GM12878 (cell line): ENCODE results near the gene INPP5D. TPM values are rescaled to one million over a fixed set of nuclear protein-coding genes. Genes with fewer than 3 reads are reported as not detected.

Source experiments
- ATAC-seq: fragments of 200-7000 bp; cut with Tn5 transposase; 3 replicates; pipeline ENCODE4 v1.9.1; 2020; ENCODE audit warnings: mild to moderate bottlenecking, moderate library complexity
- BruUV-seq: library from RNA; stranded (reverse); fragments of 400-500 nt; replicated peaks from 2 replicates; lab custom pipeline; 2021; lab: Mats Ljungman, UMichigan
- CTCF ChIA-PET: fragments of 300-600 bp; sonication (Branson Sonifier 250); formaldehyde crosslinking; extraction: SDS; loops from one replicate; lab custom pipeline; 2021; ENCODE audit warnings: inconsistent platforms; lab: Yijun Ruan, JAX
- POLR2A ChIA-PET: fragments of 350-600 bp; formaldehyde crosslinking; extraction: SDS; loops from one replicate; lab custom pipeline; 2021; ENCODE audit warnings: inconsistent platforms; lab: Charles Lee
- RAD21 ChIA-PET: fragments of 300-600 bp; sonication (Branson Sonifier 250); formaldehyde crosslinking; loops from one replicate; lab custom pipeline; 2023; ENCODE audit warnings: antibody characterized with exemption; ENCODE audit not compliant: unreplicated experiment; lab: Charles Lee
- SMC1A ChIA-PET: fragments of 300-600 bp; sonication (Branson Sonifier 250); formaldehyde crosslinking; loops from one replicate; lab custom pipeline; 2023; ENCODE audit not compliant: unreplicated experiment, uncharacterized antibody; lab: Charles Lee
- DNase-seq: peaks from one replicate; pipeline ENCODE4 v3.0.0-alpha.2; 2011; ENCODE audit warnings: low read depth, low spot score
- FAIRE-seq: peaks from 3 replicates; lab custom pipeline; 2011; peaks lifted over from hg19 to GRCh38; lab: Jason Lieb, UNC
- H2AFZ ChIP-seq: 2 replicates; pipeline ENCODE4 v1.6.0; 2011; ENCODE audit warnings: low read depth, low read length, control low read depth; ENCODE audit not compliant: control insufficient read depth
- H3K27ac ChIP-seq: 2 replicates; pipeline ENCODE4 v1.5.1; 2011; ENCODE audit warnings: control low read depth; ENCODE audit not compliant: control insufficient read depth, insufficient read depth
- H3K27me3 ChIP-seq, 2 experiments: replicated peaks in 1 of 2; 2 replicates each; pipeline versions ENCODE4 v1.6.0 to v1.6.1; 2011; ENCODE audit warnings: low read length in 1 of 2; ENCODE audit not compliant: control insufficient read depth in 2 of 2, insufficient read depth in 2 of 2
- H3K36me3 ChIP-seq, 2 experiments: 2 replicates each; pipeline ENCODE4 v1.5.1; 2011; ENCODE audit warnings: low read length in 1 of 2; ENCODE audit not compliant: control insufficient read depth in 2 of 2, insufficient read depth in 2 of 2
- H3K4me1 ChIP-seq: 2 replicates; pipeline ENCODE4 v1.6.1; 2011; ENCODE audit warnings: mild to moderate bottlenecking, low read length, moderate library complexity, mixed read lengths; ENCODE audit not compliant: control insufficient read depth, insufficient read depth
- H3K4me2 ChIP-seq: 2 replicates; pipeline ENCODE4 v1.6.0; 2011; ENCODE audit warnings: control low read depth; ENCODE audit not compliant: control insufficient read depth, insufficient read depth
- H3K4me3 ChIP-seq: fragments of 200-600 bp; sonication (generic); 2 replicates; pipeline ENCODE4 v1.5.1; 2016
- H3K79me2 ChIP-seq: 2 replicates; pipeline ENCODE4 v1.6.0; 2011; ENCODE audit warnings: low read length; ENCODE audit not compliant: control insufficient read depth, insufficient read depth
- H3K9ac ChIP-seq: 2 replicates; pipeline ENCODE4 v1.8.0; 2011; ENCODE audit warnings: low read length, control low read depth, mixed read lengths; ENCODE audit not compliant: control insufficient read depth, insufficient read depth
- H3K9me3 ChIP-seq: replicated peaks from 3 replicates; pipeline ENCODE4 v1.5.1; 2011; ENCODE audit warnings: mild to moderate bottlenecking, low read length; ENCODE audit not compliant: control insufficient read depth, insufficient read depth
- H4K20me1 ChIP-seq: 2 replicates; pipeline ENCODE4 v1.6.0; 2011; ENCODE audit not compliant: control insufficient read depth, insufficient read depth
- BACH1 ChIP-seq: fragments of 450-650 bp; IDR thresholded peaks from 2 replicates; pipeline ENCODE4 v1.6.1; 2017; ENCODE audit warnings: mild to moderate bottlenecking, borderline replicate concordance
- BRCA1 ChIP-seq: IDR thresholded peaks from 2 replicates; pipeline ENCODE4 v1.6.1; 2011; ENCODE audit warnings: low read depth, low read length, improper control_type of control experiment
- CBFB ChIP-seq: IDR thresholded peaks from 2 replicates; pipeline ENCODE4 v1.6.1; 2016; ENCODE audit warnings: antibody characterized with exemption, low read depth
- CHD2 ChIP-seq: IDR thresholded peaks from 2 replicates; pipeline ENCODE4 v1.6.1; 2011; ENCODE audit warnings: low read depth, low read length, improper control_type of control experiment, borderline replicate concordance
- EGR1 ChIP-seq, 2 experiments: IDR thresholded peaks; 1 replicate in 1 of 2; 2 replicates in 1 of 2; pipeline ENCODE4 v1.6.1; 2011 to 2012; ENCODE audit warnings: low read depth in 2 of 2, low read length in 2 of 2, borderline replicate concordance in 1 of 2, mild to moderate bottlenecking in 1 of 2, moderate library complexity in 1 of 2
- FOXK2 ChIP-seq: fragments of 450-650 bp; IDR thresholded peaks from 2 replicates; pipeline ENCODE4 v1.6.1; 2017; ENCODE audit warnings: mild to moderate bottlenecking, moderate library complexity
- HDGF ChIP-seq: fragments of 450-650 bp; IDR thresholded peaks from 2 replicates; pipeline ENCODE4 v1.6.1; 2016; ENCODE audit warnings: antibody characterized with exemption
- MYB ChIP-seq: fragments of 150-350 bp; IDR thresholded peaks from 2 replicates; pipeline ENCODE4 v1.6.1; 2014; ENCODE audit warnings: mild to moderate bottlenecking, low read depth, low read length, borderline replicate concordance
- MYC ChIP-seq: IDR thresholded peaks from 2 replicates; pipeline ENCODE4 v1.6.1; 2011; ENCODE audit warnings: mild to moderate bottlenecking, low read length, moderate library complexity, inconsistent platforms; ENCODE audit not compliant: insufficient read depth, insufficient replicate concordance, insufficient read length, severe bottlenecking
- NBN ChIP-seq: fragments of 450-650 bp; IDR thresholded peaks from 2 replicates; pipeline ENCODE4 v1.6.1; 2016
- NR2C1 ChIP-seq: fragments of 450-650 bp; IDR thresholded peaks from 2 replicates; pipeline ENCODE4 v1.6.1; 2017; ENCODE audit warnings: antibody characterized with exemption, mild to moderate bottlenecking, moderate library complexity
- POLR2A ChIP-seq: IDR thresholded peaks from 2 replicates; pipeline ENCODE4 v1.6.1; 2011; ENCODE audit warnings: low read depth, mild to moderate bottlenecking, low read length
- POU2F2 ChIP-seq: IDR thresholded peaks from 3 replicates; pipeline ENCODE4 v1.6.1; 2011; ENCODE audit warnings: low read depth, mild to moderate bottlenecking, low read length, borderline replicate concordance
- RAD21 ChIP-seq: IDR thresholded peaks from 2 replicates; pipeline ENCODE4 v1.6.1; 2011; ENCODE audit warnings: mild to moderate bottlenecking, low read depth, low read length, moderate library complexity; ENCODE audit not compliant: insufficient read depth
- SIX5 ChIP-seq: IDR thresholded peaks from 2 replicates; pipeline ENCODE4 v1.6.1; 2011; ENCODE audit warnings: mild to moderate bottlenecking, low read depth, low read length, moderate library complexity; ENCODE audit not compliant: severe bottlenecking
- SPI1 ChIP-seq: IDR thresholded peaks from 2 replicates; pipeline ENCODE4 v1.6.1; 2011; ENCODE audit warnings: low read depth, mild to moderate bottlenecking, low read length, moderate library complexity, borderline replicate concordance; ENCODE audit not compliant: insufficient read depth
- STAT3 ChIP-seq: IDR thresholded peaks from 2 replicates; pipeline ENCODE4 v1.6.1; 2011; ENCODE audit warnings: low read depth, low read length, improper control_type of control experiment
- TCF12 ChIP-seq: IDR thresholded peaks from 2 replicates; pipeline ENCODE4 v1.6.1; 2011; ENCODE audit warnings: low read depth, mild to moderate bottlenecking, low read length
- ZNF217 ChIP-seq: fragments of 450-650 bp; IDR thresholded peaks from 2 replicates; pipeline ENCODE4 v1.6.1; 2017; ENCODE audit warnings: antibody characterized with exemption, mild to moderate bottlenecking
- WGBS: methylation state at CpG from one replicate; pipeline ENCODE4 v1.1.6; 2016; ENCODE audit warnings: low lambda C conversion rate; ENCODE audit not compliant: insufficient replicate concordance, insufficient coverage; ENCODE audit errors: missing lambda C conversion rate; 5-methylcytosine and 5-hydroxymethylcytosine counted together
- in situ Hi-C: fragments of 300-500 bp; cut with MboI; formaldehyde crosslinking; loops from 9 replicates; pipeline ENCODE4 v1.14.3; 2018; ENCODE audit warnings: mixed read lengths
- intact Hi-C: fragments of 100-400 bp; cut with micrococcal nuclease; formaldehyde crosslinking; loops from one replicate; pipeline ENCODE4 v1.14.2; 2022; ENCODE audit not compliant: unreplicated experiment
- polyA plus RNA-seq, 11 experiments: library from polyadenylated mRNA; depleted of rRNA in 4 of 11; unstranded in 6 of 11; stranded (reverse) in 5 of 11; fragments of >200 nt; fragmentation: Nextera tagmentation in 4 of 11; fragmentation: Illumina TruSeq in 1 of 11; extraction: Ambion mirVana in 4 of 11; extraction: Trizol in 1 of 11; gene quantifications; 1 replicate in 1 of 11; 2 replicates in 10 of 11; pipeline versions ENCODE4 v1.2.1 to v1.2.3, GENCODE V29; 2011 to 2016; ENCODE audit warnings: inconsistent platforms in 2 of 11, missing spikeins in 2 of 11, low read depth in 1 of 11
- total RNA-seq, 4 experiments: library from RNA; depleted of rRNA in 3 of 4; stranded (reverse); fragments of >200 nt in 3 of 4; fragmentation: Illumina TruSeq in 1 of 4; extraction: Trizol in 1 of 4; gene quantifications; 2 replicates each; pipeline versions ENCODE4 v1.2.1 to v1.2.3, GENCODE V29; 2013 to 2021
- TF ChIP-seq, protein P1 (sequence below): fragments of 150-350 bp; IDR thresholded peaks from 2 replicates; pipeline ENCODE4 v1.6.1; 2014; ENCODE audit warnings: mild to moderate bottlenecking, low read depth, low read length

INPP5D gene
- total and polyA plus RNA-seq, 10 of the 15 experiments (the other 5 are each of a cell fraction or from before 2014, with no cell fraction given), result 11.8 to 139 (median 88.8) TPM

DNA sequence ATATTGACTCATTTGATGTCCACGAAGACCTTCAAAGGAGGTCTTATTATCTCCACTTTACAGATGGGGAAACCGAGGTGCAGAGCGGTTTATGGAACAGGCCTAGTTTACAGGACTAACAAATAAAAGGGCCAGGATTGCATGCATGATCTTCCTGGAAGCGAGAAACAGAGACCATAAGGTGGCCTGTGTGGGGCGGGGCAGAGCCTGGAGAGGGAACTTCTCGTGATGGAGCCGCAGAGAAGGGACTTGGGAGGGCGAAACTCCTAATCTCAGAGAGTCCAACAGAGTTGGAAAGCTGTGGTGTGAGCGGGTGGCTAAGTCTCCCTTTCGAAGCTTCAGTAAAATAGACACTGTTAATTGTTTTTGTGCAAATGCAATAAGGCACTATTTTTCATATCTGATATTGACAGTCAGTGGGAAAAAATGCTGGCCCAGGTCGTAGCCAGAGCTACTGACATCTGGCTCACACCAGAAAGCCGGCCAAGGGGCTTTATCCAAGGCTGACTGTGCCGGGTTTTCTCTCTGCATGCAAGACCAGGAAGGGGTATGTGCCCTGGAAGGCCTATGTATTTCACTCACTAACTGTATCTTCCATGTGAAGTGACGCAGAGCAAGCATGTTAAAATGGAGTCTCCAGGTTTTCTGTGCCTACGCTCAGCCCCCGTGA, 4.5 kb downstream of the INPP5D start:
- TF ChIP-seq NR2C1 (no peak), FOXK2 (no peak), SPI1 (no peak), NBN (no peak), MYC (no peak), EGR1 (IDR thresholded peaks at IDR 0.05; ENCODE audit: borderline replicate concordance in 1 of 2, low read depth in 2 of 2, low read length in 2 of 2) (no peak), MYB (no peak), ZNF217 (no peak), RAD21 (no peak), POU2F2 (no peak), POLR2A (no peak), TCF12 (no peak), BACH1 (no peak), CBFB (no peak), HDGF (no peak), BRCA1 (no peak), STAT3 (no peak), SIX5 (no peak), CHD2 (no peak)
- TF ChIP-seq, protein P1, sequence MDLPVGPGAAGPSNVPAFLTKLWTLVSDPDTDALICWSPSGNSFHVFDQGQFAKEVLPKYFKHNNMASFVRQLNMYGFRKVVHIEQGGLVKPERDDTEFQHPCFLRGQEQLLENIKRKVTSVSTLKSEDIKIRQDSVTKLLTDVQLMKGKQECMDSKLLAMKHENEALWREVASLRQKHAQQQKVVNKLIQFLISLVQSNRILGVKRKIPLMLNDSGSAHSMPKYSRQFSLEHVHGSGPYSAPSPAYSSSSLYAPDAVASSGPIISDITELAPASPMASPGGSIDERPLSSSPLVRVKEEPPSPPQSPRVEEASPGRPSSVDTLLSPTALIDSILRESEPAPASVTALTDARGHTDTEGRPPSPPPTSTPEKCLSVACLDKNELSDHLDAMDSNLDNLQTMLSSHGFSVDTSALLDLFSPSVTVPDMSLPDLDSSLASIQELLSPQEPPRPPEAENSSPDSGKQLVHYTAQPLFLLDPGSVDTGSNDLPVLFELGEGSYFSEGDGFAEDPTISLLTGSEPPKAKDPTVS, result no peak
- TF ChIP-seq, all 136 proteins: peak for 0
- Histone ChIP-seq H3K9me3 (peaks cover 3% of the 10 kb centered on the region; the same call in 2 of the 3 replicates), H4K20me1 (peaks cover 3% of the 10 kb centered on the region; the same call in 1 of the 2 replicates), H3K79me2 (peaks cover 92% of the 10 kb centered on the region), H3K4me3 (peak overlapping the region; percentile 94), H3K27ac (0 out of 2 replicates have a peak overlapping the region, but pooled peaks have one; percentile 31), H3K27me3 (no peaks in the 10 kb centered on the region), H3K36me3 (peaks cover 4 to 23% of the 10 kb centered on the region in 2 experiments), H3K4me1 (peaks cover 53% of the 10 kb centered on the region), H3K9ac (peak overlapping the region; percentile 25), H3K4me2 (peak overlapping the region; percentile 98), H2AFZ (no peak overlapping the region)
- ChIA-PET SMC1A (interaction anchor here (0.6 to 13.6 kb wide), 9 partner anchors 17 to 112 kb away, joined by 3 to 351 read pairs (median 4); no protein-coding TSS in a partner anchor), RAD21 (interaction anchor here (0.7 to 13.5 kb wide), 10 partner anchors 10 to 187 kb away, joined by 3 to 361 read pairs (median 4); partner anchors contain the start of gene ATG16L1), CTCF (interaction anchor here (1.4 to 6.2 kb wide), 5 partner anchors 10 to 42 kb away, joined by 3 to 68 read pairs (median 10); no protein-coding TSS in a partner anchor), POLR2A (interaction anchor here (1.2 to 9.6 kb wide), 4 partner anchors 11 to 37 kb away, joined by 3 to 271 read pairs (median 38); no protein-coding TSS in a partner anchor)
- FAIRE-seq (no peak), DNase-seq (no peak), ATAC-seq (no peak)
- in situ Hi-C loops (no loop called here), intact Hi-C loops (loop anchor here (5.0 kb wide), 1 partner anchor 788 kb away; the partner anchor contains the start of gene HJURP)
- WGBS, result 75% methylated on average over 16 of the region's 16 CpGs
- BruUV-seq, result TSS peak; percentile 4
